OCI-LY7 (cell line): ENCODE measurements around the gene F2RL3. TPM values are rescaled to one million over a fixed set of nuclear protein-coding genes. Genes with fewer than 3 reads are reported as not detected.

Experiments
- BruUV-seq: library from RNA; stranded (reverse); fragments of 400-500 nt; replicated peaks from 2 replicates; lab custom pipeline; 2021; lab: Mats Ljungman, UMichigan
- CTCF ChIA-PET: fragments of 300-600 bp; sonication (Branson Sonifier 250); formaldehyde crosslinking; loops from one replicate; lab custom pipeline; 2022; ENCODE audit warnings: antibody characterized with exemption; ENCODE audit not compliant: unreplicated experiment; lab: Charles Lee
- POLR2A ChIA-PET: fragments of 300-600 bp; sonication (Branson Sonifier 250); formaldehyde crosslinking; loops from one replicate; lab custom pipeline; 2022; ENCODE audit warnings: antibody characterized with exemption; lab: Charles Lee
- DNase-seq: peaks from one replicate; pipeline ENCODE4 v3.0.0-alpha.2; 2015; ENCODE audit warnings: low spot score
- H2AFZ ChIP-seq: fragments of 200-600 bp; sonication (generic), shearing (Covaris generic); 2 replicates; pipeline ENCODE4 v1.6.1; 2014; ENCODE audit warnings: mild to moderate bottlenecking, antibody characterized with exemption, low read length, moderate library complexity
- H3K27ac ChIP-seq: fragments of 200-600 bp; sonication (generic); 2 replicates; pipeline ENCODE4 v1.5.1; 2014; ENCODE audit warnings: mixed run types, low read depth, mild to moderate bottlenecking, moderate library complexity, low read length, inconsistent platforms; ENCODE audit not compliant: poor library complexity, severe bottlenecking
- H3K36me3 ChIP-seq: fragments of 200-600 bp; sonication (generic); 2 replicates; pipeline ENCODE4 v1.6.1; 2014; ENCODE audit warnings: mild to moderate bottlenecking, antibody characterized with exemption, low read length, moderate library complexity, mixed read lengths; ENCODE audit not compliant: insufficient read depth
- H3K4me1 ChIP-seq: fragments of 200-600 bp; sonication (generic); 2 replicates; pipeline ENCODE4 v1.5.1; 2014; ENCODE audit warnings: mild to moderate bottlenecking, low read length; ENCODE audit not compliant: insufficient read depth, poor library complexity, severe bottlenecking
- H3K4me2 ChIP-seq: fragments of 200-600 bp; sonication (generic); 2 replicates; pipeline ENCODE4 v1.6.1; 2014; ENCODE audit warnings: mild to moderate bottlenecking, low read length
- H3K4me3 ChIP-seq: fragments of 200-600 bp; sonication (generic); 2 replicates; pipeline ENCODE4 v1.5.1; 2014; ENCODE audit warnings: mild to moderate bottlenecking, low read depth, low read length; ENCODE audit not compliant: poor library complexity, severe bottlenecking
- H3K79me2 ChIP-seq: fragments of 200-600 bp; sonication (generic); 2 replicates; pipeline ENCODE4 v1.6.1; 2016; ENCODE audit warnings: low read depth, mild to moderate bottlenecking, low read length, moderate library complexity, mixed read lengths; ENCODE audit not compliant: insufficient read depth
- H3K9me2 ChIP-seq: fragments of 200-600 bp; sonication (generic); 2 replicates; pipeline ENCODE4 v1.6.1; 2016; ENCODE audit warnings: mild to moderate bottlenecking, low read length, mixed read lengths; ENCODE audit not compliant: insufficient read depth
- H3K9me3 ChIP-seq: fragments of 200-600 bp; sonication (generic); 2 replicates; pipeline ENCODE4 v1.6.1; 2014; ENCODE audit warnings: mild to moderate bottlenecking, mixed run types, low read length, mixed read lengths
- H4K20me1 ChIP-seq: fragments of 200-600 bp; sonication (generic); 2 replicates; pipeline ENCODE4 v1.6.1; 2014; ENCODE audit warnings: mild to moderate bottlenecking, antibody characterized with exemption, low read length, moderate library complexity, mixed read lengths; ENCODE audit not compliant: insufficient read depth
- CTCF ChIP-seq: fragments of 200-600 bp; sonication (generic); conservative IDR thresholded peaks from 2 replicates; pipeline ENCODE4 v1.5.1; 2014; ENCODE audit warnings: mild to moderate bottlenecking, antibody characterized with exemption, low read length, moderate library complexity, mixed read lengths
- EZH2phosphoT487 ChIP-seq: fragments of 200-600 bp; sonication (generic); IDR thresholded peaks from 2 replicates; pipeline ENCODE4 v1.6.1; 2018; ENCODE audit warnings: low read depth, borderline replicate concordance, mild to moderate bottlenecking, mixed run types, antibody characterized with exemption, low read length, moderate library complexity, mixed read lengths
- intact Hi-C: fragments of 100-400 bp; cut with micrococcal nuclease; formaldehyde crosslinking; loops from one replicate; pipeline ENCODE4 v1.10.0; 2022; ENCODE audit not compliant: unreplicated experiment
- total RNA-seq, 2 experiments: library from RNA; depleted of rRNA in 1 of 2; stranded (reverse); fragments of >200 nt in 1 of 2; shearing (Covaris generic) in 1 of 2; gene quantifications; 2 replicates each; pipeline ENCODE4 v1.2.3, GENCODE V29; 2014 to 2022

Gene F2RL3
- total RNA-seq, 2 experiments from 2014 or later, result 0.10 TPM; not detected in 1

- H3K4me1 ChIP-seq, result peaks cover 9% of the 10 kb centered on the region
- intact Hi-C loops, result no loop called here
- H3K4me2 ChIP-seq, result no peak overlapping the region
- no peaks in the 10 kb centered on the region for H3K9me3 ChIP-seq
- BruUV-seq, result no TSS peak
- H3K9me2 ChIP-seq, result no peaks in the 10 kb centered on the region
- H2AFZ ChIP-seq, result no peak overlapping the region
- no peaks in the 10 kb centered on the region for H3K36me3 ChIP-seq
- ChIA-PET POLR2A (no interaction called here), CTCF (no interaction called here)
- H3K4me3 ChIP-seq, result no peak overlapping the region
- TF ChIP-seq EZH2phosphoT487 (no peak), CTCF (no peak)
- no peaks in the 10 kb centered on the region for H3K79me2 ChIP-seq
- H3K27ac ChIP-seq, result no peak overlapping the region
- DNase-seq, result no peak
- H4K20me1 ChIP-seq, result no peaks in the 10 kb centered on the region
Measured at GRCh38 chr19:16901491-16902175, 12.8 kb downstream of the F2RL3 start.

- Histone ChIP-seq H2AFZ (no peak overlapping the region), H3K4me3 (no peak overlapping the region), H3K27ac (no peak overlapping the region), H3K4me2 (no peak overlapping the region), H3K9me3 (no peaks in the 10 kb centered on the region), H3K9me2 (no peaks in the 10 kb centered on the region), H4K20me1 (no peaks in the 10 kb centered on the region), H3K36me3 (no peaks in the 10 kb centered on the region), H3K4me1 (peaks cover 9% of the 10 kb centered on the region), H3K79me2 (no peaks in the 10 kb centered on the region)
- DNase-seq, result no peak
- ChIA-PET CTCF (no interaction called here), POLR2A (interaction anchor here (0.6 kb wide), 1 partner anchor 167 kb away, joined by 5 read pairs; no protein-coding TSS in a partner anchor)
- TF ChIP-seq EZH2phosphoT487 (no peak), CTCF (no peak)
- no TSS peak for BruUV-seq
- intact Hi-C loops, result no loop called here
Measured at GRCh38 chr19:16902545-16902944, 13.7 kb downstream of the F2RL3 start.

- Histone ChIP-seq H4K20me1 (no peaks in the 10 kb centered on the region), H3K36me3 (no peaks in the 10 kb centered on the region), H3K27ac (no peak overlapping the region), H2AFZ (no peak overlapping the region), H3K9me3 (no peaks in the 10 kb centered on the region), H3K79me2 (no peaks in the 10 kb centered on the region), H3K9me2 (no peaks in the 10 kb centered on the region), H3K4me1 (peaks cover 9% of the 10 kb centered on the region), H3K4me2 (no peak overlapping the region), H3K4me3 (no peak overlapping the region)
- no peak for DNase-seq
- CTCF ChIA-PET, result no interaction called here
- intact Hi-C loops, result no loop called here
- BruUV-seq, result no TSS peak
- TF ChIP-seq EZH2phosphoT487 (no peak), CTCF (no peak)
- POLR2A ChIA-PET, result interaction anchor here (0.6 kb wide), 1 partner anchor 163 kb away, joined by 4 read pairs; no protein-coding TSS in a partner anchor
Measured at GRCh38 chr19:16903347-16903746, 14.5 kb downstream of the F2RL3 start.
